Measurements from ENCODE around the gene DIS3L2.

The DIS3L2 gene

DNA sequence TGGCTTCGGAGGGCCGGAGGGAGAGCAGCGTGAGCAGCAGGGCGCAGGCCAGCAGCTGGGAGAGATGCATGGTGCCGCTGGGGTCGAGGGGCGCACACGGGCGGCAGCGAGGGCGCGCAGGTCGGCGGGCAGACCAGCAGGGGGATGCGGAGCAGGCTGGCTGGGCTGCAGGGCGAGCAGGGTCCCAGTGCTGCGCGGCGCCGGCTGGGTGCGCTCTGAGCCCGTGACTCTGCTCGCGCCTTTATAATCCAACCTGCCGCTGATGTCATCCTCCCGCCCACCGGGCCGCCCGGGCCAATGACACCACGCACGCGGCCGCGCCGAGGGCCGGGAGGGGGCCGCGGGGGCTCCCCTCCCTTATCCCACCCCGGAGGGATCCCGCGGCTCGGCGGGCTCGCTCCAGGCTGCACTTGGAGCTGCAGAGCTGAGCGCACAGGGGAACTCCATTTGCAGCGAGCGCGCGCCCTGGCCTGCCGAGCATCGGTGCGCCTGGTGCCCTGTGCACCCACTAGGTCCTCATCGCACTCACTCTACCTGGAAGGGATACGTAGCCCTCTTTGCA is 35.3 kb upstream of the DIS3L2 start, which contains the start of gene NPPC:
Gene NPPC (minus strand): TSS at position 217 of the 562 bp plus-strand sequence. CDS start 147 bp downstream, at position 70.
- TF ChIP-seq, protein P1, sequence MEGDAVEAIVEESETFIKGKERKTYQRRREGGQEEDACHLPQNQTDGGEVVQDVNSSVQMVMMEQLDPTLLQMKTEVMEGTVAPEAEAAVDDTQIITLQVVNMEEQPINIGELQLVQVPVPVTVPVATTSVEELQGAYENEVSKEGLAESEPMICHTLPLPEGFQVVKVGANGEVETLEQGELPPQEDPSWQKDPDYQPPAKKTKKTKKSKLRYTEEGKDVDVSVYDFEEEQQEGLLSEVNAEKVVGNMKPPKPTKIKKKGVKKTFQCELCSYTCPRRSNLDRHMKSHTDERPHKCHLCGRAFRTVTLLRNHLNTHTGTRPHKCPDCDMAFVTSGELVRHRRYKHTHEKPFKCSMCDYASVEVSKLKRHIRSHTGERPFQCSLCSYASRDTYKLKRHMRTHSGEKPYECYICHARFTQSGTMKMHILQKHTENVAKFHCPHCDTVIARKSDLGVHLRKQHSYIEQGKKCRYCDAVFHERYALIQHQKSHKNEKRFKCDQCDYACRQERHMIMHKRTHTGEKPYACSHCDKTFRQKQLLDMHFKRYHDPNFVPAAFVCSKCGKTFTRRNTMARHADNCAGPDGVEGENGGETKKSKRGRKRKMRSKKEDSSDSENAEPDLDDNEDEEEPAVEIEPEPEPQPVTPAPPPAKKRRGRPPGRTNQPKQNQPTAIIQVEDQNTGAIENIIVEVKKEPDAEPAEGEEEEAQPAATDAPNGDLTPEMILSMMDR (IDR thresholded peaks at IDR 0.05; ENCODE audit: low read depth, low read length, missing control alignments): peak; percentile 33
- no peak for DNase-seq (ENCODE audit: extremely low read depth, low read depth)
- peak within 1 kb of the TSS; percentile 38 for H3K4me3 ChIP-seq (replicated peaks; ENCODE audit: low read depth, low read length)

DNA sequence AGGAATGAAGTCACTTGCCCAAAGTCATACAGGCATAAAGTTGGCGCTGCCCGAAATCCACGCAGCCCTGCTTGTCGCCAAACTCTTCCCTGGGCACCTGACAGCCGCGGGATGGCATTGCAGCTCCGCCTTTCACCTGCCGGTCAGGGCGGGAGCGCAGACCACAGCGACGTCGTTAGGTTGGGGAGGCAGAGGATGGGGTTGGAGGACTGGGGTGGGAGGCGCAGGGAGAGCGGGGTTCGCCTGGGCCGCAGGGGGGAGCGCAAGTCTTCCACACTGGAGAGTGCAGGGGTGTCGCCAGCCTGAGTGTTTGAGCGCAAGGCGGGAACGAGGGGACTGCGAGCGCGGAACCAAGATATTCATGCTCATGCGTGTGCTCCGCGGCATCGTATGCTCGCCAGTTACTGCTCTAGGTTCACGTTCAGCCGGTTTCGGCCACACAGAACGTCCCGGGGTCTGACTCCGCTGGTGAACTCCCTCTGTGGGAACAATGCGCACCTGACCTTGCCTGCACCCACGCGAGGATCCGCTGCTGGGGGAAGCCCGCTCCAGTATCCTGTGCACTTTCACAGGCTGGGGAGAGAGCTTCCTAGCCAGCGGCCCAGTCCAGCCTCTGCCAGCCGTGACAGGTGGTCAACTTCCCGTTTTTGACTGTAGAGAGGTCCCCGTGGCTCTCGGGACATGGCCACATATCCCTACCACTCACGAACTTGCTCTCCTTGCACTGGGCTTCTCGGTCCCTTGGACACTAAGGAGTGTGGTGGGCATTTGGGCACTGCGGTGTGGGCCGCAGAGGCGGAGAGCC is 34.5 kb upstream of the DIS3L2 start:
- DNase-seq (ENCODE audit: extremely low read depth, low read depth): no peak
- H3K4me3 ChIP-seq (replicated peaks; ENCODE audit: low read depth, low read length): peak overlapping the region; percentile 38
- TF ChIP-seq, protein P1 (IDR thresholded peaks at IDR 0.05; ENCODE audit: low read depth, low read length, missing control alignments): no peak

DNA sequence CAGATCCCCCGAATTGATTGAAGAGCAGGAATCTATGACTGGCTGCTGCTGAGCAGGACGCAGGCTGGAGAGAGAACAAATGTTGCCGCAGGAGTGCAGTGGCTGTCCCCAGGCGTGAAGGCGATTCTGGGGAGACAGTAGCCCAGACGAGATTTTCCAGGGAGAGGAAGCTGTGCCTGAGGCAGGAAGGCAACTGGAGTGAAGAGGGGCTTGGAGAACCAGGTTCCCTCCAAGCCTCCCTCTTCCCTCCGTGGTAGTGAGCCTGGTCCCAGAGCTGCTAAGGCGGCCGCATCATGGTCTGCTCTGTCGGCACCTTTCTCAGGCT is 34.0 kb upstream of the DIS3L2 start:
- no peak for DNase-seq (ENCODE audit: extremely low read depth, low read depth)
- TF ChIP-seq, protein P1 (IDR thresholded peaks at IDR 0.05; ENCODE audit: low read depth, low read length, missing control alignments): no peak
- H3K4me3 ChIP-seq (replicated peaks; ENCODE audit: low read depth, low read length): no peak overlapping the region

DNA sequence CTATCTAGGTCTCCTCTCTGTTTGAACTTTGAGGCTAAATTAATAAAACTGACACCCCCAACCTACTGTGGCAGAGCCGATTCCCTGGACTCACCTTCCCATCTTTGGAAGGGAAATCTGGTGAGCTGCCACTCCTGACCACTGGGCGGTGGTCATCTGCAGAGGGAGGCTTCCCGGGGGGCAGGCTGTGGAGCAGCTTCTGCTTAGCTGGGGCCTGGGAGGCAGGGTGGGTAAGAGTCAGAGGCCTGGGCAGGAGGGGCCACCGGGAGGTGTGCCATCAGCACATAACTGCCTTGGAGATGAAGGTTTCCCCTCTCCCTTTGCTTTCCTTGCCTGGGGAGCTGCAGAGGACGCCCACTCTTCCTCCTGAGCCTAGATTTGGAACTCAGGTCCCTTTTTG is 33.0 kb upstream of the DIS3L2 start:
- no peak for DNase-seq (ENCODE audit: extremely low read depth, low read depth)
- H3K4me3 ChIP-seq (replicated peaks; ENCODE audit: low read depth, low read length): no peak overlapping the region
- TF ChIP-seq, protein P1 (IDR thresholded peaks at IDR 0.05; ENCODE audit: low read depth, low read length, missing control alignments): no peak

DNA sequence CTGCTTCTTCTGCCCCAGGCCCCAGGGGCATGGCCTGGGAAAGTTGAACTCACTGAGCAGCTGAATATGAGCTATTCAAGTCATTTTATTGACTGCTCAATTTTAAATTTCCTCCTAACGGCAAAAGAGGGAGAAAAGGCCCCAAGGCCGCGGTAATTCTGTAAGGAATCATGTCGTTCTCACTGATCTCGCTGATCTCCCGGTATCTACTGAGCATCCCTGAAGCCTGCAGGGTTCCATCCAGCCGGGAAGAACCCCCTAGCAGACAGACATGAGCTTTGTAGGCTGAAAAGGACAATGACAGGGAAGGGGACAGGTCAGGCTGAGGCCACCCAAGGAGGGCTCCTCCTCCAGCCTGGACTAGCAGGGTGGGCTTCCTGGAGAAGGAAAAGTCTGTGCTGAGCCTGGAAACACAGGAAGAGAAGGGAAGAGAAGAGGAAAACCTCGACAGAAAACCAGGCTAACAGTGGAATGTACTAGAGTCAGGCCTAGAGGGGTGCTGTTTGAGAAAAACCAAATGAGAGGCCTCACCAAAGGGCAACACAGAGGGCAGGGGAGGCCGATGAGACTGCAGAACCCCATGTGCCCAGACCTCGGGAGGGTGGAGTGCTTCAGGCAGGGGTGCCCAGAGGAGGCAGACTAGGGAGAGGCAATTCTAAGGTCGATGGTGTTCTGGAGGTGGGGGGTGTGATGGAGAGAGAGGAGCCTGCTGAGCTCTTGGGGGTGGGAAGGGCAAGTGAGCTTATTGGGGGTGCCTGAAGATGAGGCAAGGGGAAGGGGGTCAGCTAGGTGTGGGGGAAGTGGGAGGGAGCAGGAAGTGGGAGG is 32.4 kb upstream of the DIS3L2 start:
- TF ChIP-seq, protein P1 (IDR thresholded peaks at IDR 0.05; ENCODE audit: low read depth, low read length, missing control alignments): no peak
- H3K4me3 ChIP-seq (replicated peaks; ENCODE audit: low read depth, low read length): no peak overlapping the region
- DNase-seq (ENCODE audit: extremely low read depth, low read depth): no peak

DNA sequence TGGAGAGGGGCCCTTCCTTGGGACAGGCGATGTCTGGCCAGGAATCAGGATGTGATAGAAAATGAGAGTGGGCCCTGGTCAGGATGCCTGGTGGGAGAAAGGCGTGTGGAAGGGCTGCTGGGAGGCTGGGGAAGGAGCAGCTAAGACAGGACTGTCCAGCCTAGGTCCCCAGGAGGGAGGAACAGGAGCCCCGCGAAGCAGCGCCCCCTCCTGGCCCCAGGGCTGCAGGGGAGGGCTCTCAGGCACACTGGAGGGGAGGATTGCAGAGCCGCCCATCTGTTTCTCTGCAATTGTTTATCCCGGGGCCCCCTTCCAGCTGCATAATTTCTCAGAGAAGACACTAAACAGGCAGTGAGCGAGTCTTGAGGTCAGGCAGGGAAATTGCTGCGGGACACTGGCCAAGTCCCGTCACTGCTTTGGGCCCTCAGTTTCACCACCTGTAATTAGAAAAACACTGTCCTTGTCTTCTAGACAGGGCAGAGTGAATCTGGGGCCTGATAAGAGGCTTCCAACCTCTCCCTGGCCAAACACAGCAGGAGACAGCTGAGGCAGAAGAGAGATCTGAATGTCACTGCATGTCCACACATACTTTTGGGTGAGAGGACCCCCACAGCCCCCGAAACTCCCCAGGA is 31.4 kb upstream of the DIS3L2 start:
- TF ChIP-seq, protein P1 (IDR thresholded peaks at IDR 0.05; ENCODE audit: low read depth, low read length, missing control alignments): peak; percentile 80
- no peak overlapping the region for H3K4me3 ChIP-seq (replicated peaks; ENCODE audit: low read depth, low read length)
- DNase-seq (ENCODE audit: extremely low read depth, low read depth): no peak

Data from HFF-Myc (cell line).